ENCODE data around the gene CERK. TPM values are rescaled to one million over a fixed set of nuclear protein-coding genes. Genes with fewer than 3 reads are reported as not detected.

Gene CERK
- total RNA-seq, 1 experiment from 2014 or later = 30.9 TPM

DNA sequence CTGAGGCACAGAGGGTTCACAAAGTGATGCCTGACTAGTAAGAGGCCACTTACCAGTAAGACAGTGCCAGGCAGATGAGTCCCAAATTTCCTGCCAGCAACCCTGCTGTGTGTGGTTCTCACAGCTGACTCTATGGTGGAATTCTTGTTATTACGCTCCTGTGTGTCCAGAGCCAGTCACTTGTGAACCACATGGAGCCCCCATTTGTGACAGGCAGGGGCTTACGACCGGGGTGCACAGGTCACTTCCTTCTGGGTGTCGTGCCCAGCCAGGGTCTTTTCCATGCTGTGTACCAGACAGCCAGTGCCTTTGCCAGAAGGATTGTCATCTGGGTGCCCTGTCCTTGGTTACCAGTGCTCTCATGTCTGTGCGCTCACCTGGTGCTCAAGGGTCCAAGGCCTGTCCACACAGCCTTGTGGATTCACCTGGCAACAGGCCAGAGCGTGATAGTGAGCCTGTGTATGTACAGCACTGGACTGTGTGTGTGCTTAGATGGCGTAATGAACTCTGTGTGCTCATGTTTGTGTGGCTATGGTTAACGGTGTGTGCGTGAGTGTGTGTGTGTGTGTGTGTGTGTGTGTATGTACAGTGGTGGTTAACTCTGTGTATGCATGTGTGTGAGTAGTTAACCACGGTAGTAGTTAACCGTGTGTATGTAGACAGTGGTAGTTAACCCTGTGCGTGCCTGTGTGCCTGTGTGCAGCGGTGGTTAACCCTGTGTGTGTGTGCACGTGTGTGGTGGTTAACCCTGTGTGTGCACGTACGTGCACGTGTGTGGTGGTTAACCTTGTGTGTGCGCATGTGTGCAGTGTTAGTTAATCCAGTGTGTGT, 99.2 kb downstream of the CERK start:
- ATAC-seq (no peak), DNase-seq (ENCODE audit: low read depth, low spot score) (no peak)
- Histone ChIP-seq H3K36me3 (ENCODE audit: control insufficient read depth, insufficient read depth, low read length) (no peaks in the 10 kb centered on the region), H3K27me3 (ENCODE audit: control insufficient read depth, insufficient read depth, low read length) (no peaks in the 10 kb centered on the region), H3K9me3 (ENCODE audit: control insufficient read depth, insufficient read depth, low read depth, low read length) (no peaks in the 10 kb centered on the region), H3K27ac (ENCODE audit: low read length) (no peak overlapping the region), H3K4me3 (ENCODE audit: low read depth in 2 of 2, low read length in 2 of 2) (no peak overlapping the region), H3K4me1 (ENCODE audit: control insufficient read depth, insufficient read depth, low read length) (no peaks in the 10 kb centered on the region; the same call in none of the 2 replicates)
- no TSS peak for BruUV-seq (replicated peaks)
- TF ChIP-seq SIN3A (IDR thresholded peaks at IDR 0.05; ENCODE audit: borderline replicate concordance, insufficient read depth, low read depth, low read length) (no peak), TCF7L2 (IDR thresholded peaks at IDR 0.05; ENCODE audit: low read depth, low read length) (no peak), POLR2AphosphoS5 (IDR thresholded peaks at IDR 0.05; ENCODE audit: low read depth, low read length) (no peak)
- TF ChIP-seq, protein P1, sequence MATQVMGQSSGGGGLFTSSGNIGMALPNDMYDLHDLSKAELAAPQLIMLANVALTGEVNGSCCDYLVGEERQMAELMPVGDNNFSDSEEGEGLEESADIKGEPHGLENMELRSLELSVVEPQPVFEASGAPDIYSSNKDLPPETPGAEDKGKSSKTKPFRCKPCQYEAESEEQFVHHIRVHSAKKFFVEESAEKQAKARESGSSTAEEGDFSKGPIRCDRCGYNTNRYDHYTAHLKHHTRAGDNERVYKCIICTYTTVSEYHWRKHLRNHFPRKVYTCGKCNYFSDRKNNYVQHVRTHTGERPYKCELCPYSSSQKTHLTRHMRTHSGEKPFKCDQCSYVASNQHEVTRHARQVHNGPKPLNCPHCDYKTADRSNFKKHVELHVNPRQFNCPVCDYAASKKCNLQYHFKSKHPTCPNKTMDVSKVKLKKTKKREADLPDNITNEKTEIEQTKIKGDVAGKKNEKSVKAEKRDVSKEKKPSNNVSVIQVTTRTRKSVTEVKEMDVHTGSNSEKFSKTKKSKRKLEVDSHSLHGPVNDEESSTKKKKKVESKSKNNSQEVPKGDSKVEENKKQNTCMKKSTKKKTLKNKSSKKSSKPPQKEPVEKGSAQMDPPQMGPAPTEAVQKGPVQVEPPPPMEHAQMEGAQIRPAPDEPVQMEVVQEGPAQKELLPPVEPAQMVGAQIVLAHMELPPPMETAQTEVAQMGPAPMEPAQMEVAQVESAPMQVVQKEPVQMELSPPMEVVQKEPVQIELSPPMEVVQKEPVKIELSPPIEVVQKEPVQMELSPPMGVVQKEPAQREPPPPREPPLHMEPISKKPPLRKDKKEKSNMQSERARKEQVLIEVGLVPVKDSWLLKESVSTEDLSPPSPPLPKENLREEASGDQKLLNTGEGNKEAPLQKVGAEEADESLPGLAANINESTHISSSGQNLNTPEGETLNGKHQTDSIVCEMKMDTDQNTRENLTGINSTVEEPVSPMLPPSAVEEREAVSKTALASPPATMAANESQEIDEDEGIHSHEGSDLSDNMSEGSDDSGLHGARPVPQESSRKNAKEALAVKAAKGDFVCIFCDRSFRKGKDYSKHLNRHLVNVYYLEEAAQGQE (IDR thresholded peaks at IDR 0.05; ENCODE audit: insufficient read depth in 1 of 2, low read depth in 2 of 2, low read length in 1 of 2) = no peak
- TF ChIP-seq, protein P2, sequence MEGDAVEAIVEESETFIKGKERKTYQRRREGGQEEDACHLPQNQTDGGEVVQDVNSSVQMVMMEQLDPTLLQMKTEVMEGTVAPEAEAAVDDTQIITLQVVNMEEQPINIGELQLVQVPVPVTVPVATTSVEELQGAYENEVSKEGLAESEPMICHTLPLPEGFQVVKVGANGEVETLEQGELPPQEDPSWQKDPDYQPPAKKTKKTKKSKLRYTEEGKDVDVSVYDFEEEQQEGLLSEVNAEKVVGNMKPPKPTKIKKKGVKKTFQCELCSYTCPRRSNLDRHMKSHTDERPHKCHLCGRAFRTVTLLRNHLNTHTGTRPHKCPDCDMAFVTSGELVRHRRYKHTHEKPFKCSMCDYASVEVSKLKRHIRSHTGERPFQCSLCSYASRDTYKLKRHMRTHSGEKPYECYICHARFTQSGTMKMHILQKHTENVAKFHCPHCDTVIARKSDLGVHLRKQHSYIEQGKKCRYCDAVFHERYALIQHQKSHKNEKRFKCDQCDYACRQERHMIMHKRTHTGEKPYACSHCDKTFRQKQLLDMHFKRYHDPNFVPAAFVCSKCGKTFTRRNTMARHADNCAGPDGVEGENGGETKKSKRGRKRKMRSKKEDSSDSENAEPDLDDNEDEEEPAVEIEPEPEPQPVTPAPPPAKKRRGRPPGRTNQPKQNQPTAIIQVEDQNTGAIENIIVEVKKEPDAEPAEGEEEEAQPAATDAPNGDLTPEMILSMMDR (IDR thresholded peaks at IDR 0.05) = no peak
- POLR2A ChIA-PET = no interaction called here
- intact Hi-C loops (cut with micrococcal nuclease; ENCODE audit: unreplicated experiment) = no loop called here
- CTCF ChIA-PET = no interaction called here
- in situ Hi-C loops (cut with HindIII; ENCODE audit: low pct_unique_long_range_greater_than_20kb, low sequenced_read_pairs) = no loop called here

DNA sequence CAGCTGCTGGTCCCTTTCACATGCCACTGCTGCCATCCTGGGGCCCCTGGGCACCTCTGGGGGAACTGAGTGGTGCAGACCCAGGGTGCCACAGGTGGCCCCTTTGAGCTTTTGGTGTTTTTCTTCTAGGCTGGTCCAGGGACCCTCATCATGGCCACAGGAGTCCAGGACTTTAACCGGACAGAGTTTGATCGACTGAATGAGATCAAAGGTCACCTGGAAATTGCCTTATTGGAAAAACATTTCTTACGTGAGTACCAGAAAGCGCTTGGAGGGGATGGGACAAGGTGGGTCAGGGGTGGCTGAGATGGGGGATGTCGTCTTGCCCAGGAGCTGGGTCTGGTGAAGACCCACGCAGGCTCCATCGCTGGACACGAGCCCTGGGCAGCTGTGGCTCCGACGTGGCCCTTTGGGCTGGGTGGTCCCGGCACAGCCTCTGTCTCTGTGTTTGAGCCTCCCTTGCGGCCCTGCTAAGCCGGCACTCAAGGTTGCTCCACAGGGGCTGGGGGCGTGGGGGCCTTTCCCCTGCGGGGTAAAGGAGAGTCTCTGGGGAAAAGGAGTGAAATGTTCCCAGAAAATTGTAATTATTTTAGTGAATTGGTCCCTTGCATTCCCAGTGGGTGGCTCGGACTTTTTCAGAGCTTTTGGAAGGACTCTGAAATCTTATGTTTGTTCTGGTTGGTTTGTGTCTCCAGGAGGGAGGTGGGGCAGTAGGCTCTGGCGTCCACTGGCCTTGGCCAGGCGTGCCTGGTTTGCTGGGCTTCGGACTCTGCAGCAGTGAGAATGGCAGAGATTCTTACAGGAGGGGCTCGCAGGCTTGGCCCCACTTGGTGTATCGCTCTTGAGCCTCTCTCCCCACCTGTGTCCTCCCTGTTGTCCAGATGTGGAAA, 100.1 kb downstream of the CERK start:
- Histone ChIP-seq H3K27ac (ENCODE audit: low read length) (no peak overlapping the region), H3K36me3 (ENCODE audit: control insufficient read depth, insufficient read depth, low read length) (no peaks in the 10 kb centered on the region), H3K9me3 (ENCODE audit: control insufficient read depth, insufficient read depth, low read depth, low read length) (no peaks in the 10 kb centered on the region), H3K4me1 (ENCODE audit: control insufficient read depth, insufficient read depth, low read length) (no peaks in the 10 kb centered on the region; the same call in none of the 2 replicates), H3K27me3 (ENCODE audit: control insufficient read depth, insufficient read depth, low read length) (no peaks in the 10 kb centered on the region), H3K4me3 (ENCODE audit: low read depth in 2 of 2, low read length in 2 of 2) (no peak overlapping the region)
- TF ChIP-seq TCF7L2 (IDR thresholded peaks at IDR 0.05; ENCODE audit: low read depth, low read length) (no peak), POLR2AphosphoS5 (IDR thresholded peaks at IDR 0.05; ENCODE audit: low read depth, low read length) (no peak), SIN3A (IDR thresholded peaks at IDR 0.05; ENCODE audit: borderline replicate concordance, insufficient read depth, low read depth, low read length) (no peak)
- TF ChIP-seq, protein P1 (IDR thresholded peaks at IDR 0.05; ENCODE audit: insufficient read depth in 1 of 2, low read depth in 2 of 2, low read length in 1 of 2) = no peak
- TF ChIP-seq, protein P2 (IDR thresholded peaks at IDR 0.05) = no peak
- ChIA-PET CTCF (no interaction called here), POLR2A (no interaction called here)
- DNase-seq (ENCODE audit: low read depth, low spot score) (no peak), ATAC-seq (no peak)
- no TSS peak for BruUV-seq (replicated peaks)
- in situ Hi-C loops (cut with HindIII; ENCODE audit: low pct_unique_long_range_greater_than_20kb, low sequenced_read_pairs) (no loop called here), intact Hi-C loops (cut with micrococcal nuclease; ENCODE audit: unreplicated experiment) (no loop called here)
